HL-60 (cell line): ENCODE results near the gene DNAJC25.

Experiments
- POLR2AphosphoS5 ChIP-seq: IDR thresholded peaks from 2 replicates; pipeline ENCODE4 v1.6.1; 2012; ENCODE audit warnings: low read depth
- TF ChIP-seq, protein P1 (sequence below): IDR thresholded peaks from one replicate; pipeline ENCODE4 v1.5.1; 2011; ENCODE audit warnings: low read length, control low read depth, inconsistent platforms; ENCODE audit not compliant: insufficient read depth

DNA sequence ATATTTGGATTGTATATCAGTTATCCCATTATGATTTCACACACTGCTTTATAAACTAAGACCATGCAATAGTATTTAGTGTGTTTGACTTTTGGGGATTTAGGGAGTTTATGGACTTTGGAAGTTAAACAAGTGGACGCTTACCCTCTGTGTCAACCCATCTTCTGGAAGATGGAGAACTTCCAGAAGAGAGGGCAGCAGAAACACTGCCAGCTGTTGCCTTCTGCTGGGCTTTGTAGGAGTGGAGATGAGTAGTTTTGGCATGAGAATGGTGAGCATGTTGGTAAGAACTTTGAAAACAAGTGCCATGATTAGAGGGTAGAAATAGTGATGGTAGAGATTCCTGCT, 2.2 kb downstream of the DNAJC25 start:
- TF ChIP-seq, protein P1, sequence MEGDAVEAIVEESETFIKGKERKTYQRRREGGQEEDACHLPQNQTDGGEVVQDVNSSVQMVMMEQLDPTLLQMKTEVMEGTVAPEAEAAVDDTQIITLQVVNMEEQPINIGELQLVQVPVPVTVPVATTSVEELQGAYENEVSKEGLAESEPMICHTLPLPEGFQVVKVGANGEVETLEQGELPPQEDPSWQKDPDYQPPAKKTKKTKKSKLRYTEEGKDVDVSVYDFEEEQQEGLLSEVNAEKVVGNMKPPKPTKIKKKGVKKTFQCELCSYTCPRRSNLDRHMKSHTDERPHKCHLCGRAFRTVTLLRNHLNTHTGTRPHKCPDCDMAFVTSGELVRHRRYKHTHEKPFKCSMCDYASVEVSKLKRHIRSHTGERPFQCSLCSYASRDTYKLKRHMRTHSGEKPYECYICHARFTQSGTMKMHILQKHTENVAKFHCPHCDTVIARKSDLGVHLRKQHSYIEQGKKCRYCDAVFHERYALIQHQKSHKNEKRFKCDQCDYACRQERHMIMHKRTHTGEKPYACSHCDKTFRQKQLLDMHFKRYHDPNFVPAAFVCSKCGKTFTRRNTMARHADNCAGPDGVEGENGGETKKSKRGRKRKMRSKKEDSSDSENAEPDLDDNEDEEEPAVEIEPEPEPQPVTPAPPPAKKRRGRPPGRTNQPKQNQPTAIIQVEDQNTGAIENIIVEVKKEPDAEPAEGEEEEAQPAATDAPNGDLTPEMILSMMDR = no peak
- no peak for TF ChIP-seq POLR2AphosphoS5
